ENCODE results near the gene ERMARD. TPM values are rescaled to one million over a fixed set of nuclear protein-coding genes. Genes with fewer than 3 reads are reported as not detected.

The ERMARD gene
- total RNA-seq, 4 donors from 2014 or later = 14.3 to 31.9 (median 16.8) TPM

GRCh38 chr6:169709293-169709692 is 42.1 kb upstream of the ERMARD start:
- H3K4me1 ChIP-seq = peaks cover 6 to 22% (median 7%) of the 10 kb centered on the region in 3 donors
- no peak for ATAC-seq
- no peaks in the 10 kb centered on the region for H3K27me3 ChIP-seq
- H3K27ac ChIP-seq = no peak overlapping the region
- H3K9me3 ChIP-seq = no peaks in the 10 kb centered on the region
- H3K4me3 ChIP-seq = no peak overlapping the region
- H3K36me3 ChIP-seq = peaks cover 3 to 85% of the 10 kb centered on the region in 2 donors
- TF ChIP-seq POLR2A (IDR thresholded peaks at IDR 0.05) = no peak
- TF ChIP-seq POLR2AphosphoS5 (IDR thresholded peaks at IDR 0.05) = no peak
- TF ChIP-seq, protein P1, sequence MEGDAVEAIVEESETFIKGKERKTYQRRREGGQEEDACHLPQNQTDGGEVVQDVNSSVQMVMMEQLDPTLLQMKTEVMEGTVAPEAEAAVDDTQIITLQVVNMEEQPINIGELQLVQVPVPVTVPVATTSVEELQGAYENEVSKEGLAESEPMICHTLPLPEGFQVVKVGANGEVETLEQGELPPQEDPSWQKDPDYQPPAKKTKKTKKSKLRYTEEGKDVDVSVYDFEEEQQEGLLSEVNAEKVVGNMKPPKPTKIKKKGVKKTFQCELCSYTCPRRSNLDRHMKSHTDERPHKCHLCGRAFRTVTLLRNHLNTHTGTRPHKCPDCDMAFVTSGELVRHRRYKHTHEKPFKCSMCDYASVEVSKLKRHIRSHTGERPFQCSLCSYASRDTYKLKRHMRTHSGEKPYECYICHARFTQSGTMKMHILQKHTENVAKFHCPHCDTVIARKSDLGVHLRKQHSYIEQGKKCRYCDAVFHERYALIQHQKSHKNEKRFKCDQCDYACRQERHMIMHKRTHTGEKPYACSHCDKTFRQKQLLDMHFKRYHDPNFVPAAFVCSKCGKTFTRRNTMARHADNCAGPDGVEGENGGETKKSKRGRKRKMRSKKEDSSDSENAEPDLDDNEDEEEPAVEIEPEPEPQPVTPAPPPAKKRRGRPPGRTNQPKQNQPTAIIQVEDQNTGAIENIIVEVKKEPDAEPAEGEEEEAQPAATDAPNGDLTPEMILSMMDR (IDR thresholded peaks at IDR 0.05) = no peak
- no peak for TF ChIP-seq EP300 (IDR thresholded peaks at IDR 0.05)

- no peak for ATAC-seq
- no peaks in the 10 kb centered on the region for H3K9me3 ChIP-seq
- no peak overlapping the region for H3K4me3 ChIP-seq
- H3K27ac ChIP-seq = no peak overlapping the region
- no peaks in the 10 kb centered on the region for H3K27me3 ChIP-seq
- peaks cover 7 to 85% of the 10 kb centered on the region in 2 donors for H3K36me3 ChIP-seq
- TF ChIP-seq POLR2A (IDR thresholded peaks at IDR 0.05) (no peak), POLR2AphosphoS5 (IDR thresholded peaks at IDR 0.05) (no peak), EP300 (IDR thresholded peaks at IDR 0.05) (no peak)
- TF ChIP-seq, protein P1 (IDR thresholded peaks at IDR 0.05) = no peak
- H3K4me1 ChIP-seq = peaks cover 0 to 15% (median under 1%) of the 10 kb centered on the region in 3 donors
- 65 to 70% methylated on average over 3 of the region's 3 CpGs for WGBS, 2 donors (ENCODE audit: low coverage in 1 of 2)
These were observed 41.4 kb upstream of the ERMARD start for GRCh38 chr6:169710009-169710408.

GRCh38 chr6:169714178-169714577 is 37.2 kb upstream of the ERMARD start:
- Histone ChIP-seq H3K4me1 (peaks cover 0 to 7% (median 0%) of the 10 kb centered on the region in 3 donors), H3K27ac (no peak overlapping the region), H3K27me3 (no peaks in the 10 kb centered on the region), H3K9me3 (no peaks in the 10 kb centered on the region), H3K4me3 (no peak overlapping the region), H3K36me3 (peaks cover 7 to 84% of the 10 kb centered on the region in 2 donors)
- no peak for TF ChIP-seq POLR2AphosphoS5 (IDR thresholded peaks at IDR 0.05)
- no peak for TF ChIP-seq EP300 (IDR thresholded peaks at IDR 0.05)
- TF ChIP-seq, protein P1 (IDR thresholded peaks at IDR 0.05) = no peak
- no peak for TF ChIP-seq POLR2A (IDR thresholded peaks at IDR 0.05)
- 86 to 94% methylated on average over 1 to 2 of the region's 2 CpGs for WGBS, 2 donors (ENCODE audit: low coverage in 1 of 2)
- no peak for ATAC-seq

DNA sequence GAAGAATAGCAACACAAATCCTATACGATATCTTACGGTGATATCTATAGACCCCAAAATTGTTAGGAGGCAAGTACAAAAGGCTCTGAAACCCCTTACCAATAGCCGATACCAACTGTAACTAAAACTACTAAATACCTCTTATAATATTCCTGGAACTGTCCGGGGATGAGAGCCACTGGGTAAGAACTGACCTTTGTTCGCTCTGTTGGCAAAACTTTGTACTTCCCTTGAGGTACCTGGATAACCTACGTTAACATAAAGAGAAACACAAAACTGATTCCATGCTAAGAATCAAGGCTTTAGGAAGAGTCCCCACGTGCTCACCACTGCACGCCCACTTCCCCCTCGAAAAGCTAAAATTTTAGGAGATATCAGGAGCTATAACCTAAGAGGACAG is 36.8 kb upstream of the ERMARD start:
- no peak for ATAC-seq
- peaks cover 0 to 10% (median 0%) of the 10 kb centered on the region in 3 donors for H3K4me1 ChIP-seq
- 85 to 89% methylated on average over 9 of the region's 9 CpGs for WGBS, 2 donors (ENCODE audit: low coverage in 1 of 2)
- TF ChIP-seq, protein P1 (IDR thresholded peaks at IDR 0.05) = no peak
- TF ChIP-seq POLR2AphosphoS5 (IDR thresholded peaks at IDR 0.05) (no peak), EP300 (IDR thresholded peaks at IDR 0.05) (no peak), POLR2A (IDR thresholded peaks at IDR 0.05) (no peak)
- H3K27ac ChIP-seq = no peak overlapping the region
- H3K4me3 ChIP-seq = no peak overlapping the region
- no peaks in the 10 kb centered on the region for H3K27me3 ChIP-seq
- peaks cover 7 to 79% of the 10 kb centered on the region in 2 donors for H3K36me3 ChIP-seq
- H3K9me3 ChIP-seq = no peaks in the 10 kb centered on the region

DNA sequence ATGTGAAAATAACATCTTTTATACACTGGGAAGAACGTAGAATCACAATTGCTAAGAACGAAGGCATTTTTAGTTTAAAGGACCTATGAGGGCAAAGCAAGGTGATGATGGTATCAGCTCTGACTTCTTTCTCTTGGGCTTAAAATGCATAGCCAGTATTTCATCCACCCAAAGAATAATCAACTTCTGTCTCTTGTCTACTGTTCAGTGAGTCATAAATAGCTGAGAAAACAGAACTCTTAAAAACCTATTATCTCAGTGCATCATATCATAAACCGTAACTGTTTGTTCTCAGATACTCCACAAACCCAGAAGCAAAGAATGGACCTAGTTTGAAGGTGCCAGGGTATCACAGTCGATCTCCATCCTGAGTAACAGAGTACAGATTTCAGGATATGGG is 32.3 kb upstream of the ERMARD start:
- Histone ChIP-seq H3K9me3 (no peaks in the 10 kb centered on the region), H3K27me3 (no peaks in the 10 kb centered on the region), H3K36me3 (peaks cover 6 to 34% of the 10 kb centered on the region in 2 donors), H3K4me3 (no peak overlapping the region), H3K27ac (no peak overlapping the region), H3K4me1 (peaks cover 4 to 37% (median 7%) of the 10 kb centered on the region in 3 donors)
- WGBS, 2 donors (ENCODE audit: low coverage in 1 of 2) = 73% methylated on average over 4 of the region's 4 CpGs
- ATAC-seq = no peak
- TF ChIP-seq POLR2AphosphoS5 (IDR thresholded peaks at IDR 0.05) (no peak), EP300 (IDR thresholded peaks at IDR 0.05) (no peak), POLR2A (IDR thresholded peaks at IDR 0.05) (no peak)
- TF ChIP-seq, protein P1 (IDR thresholded peaks at IDR 0.05) = no peak

All from gastroesophageal sphincter (tissue), 4 donors.